Naive thymus-derived CD4-positive, alpha-beta T cell (primary cell): Measurements from ENCODE around the gene INO80D. TPM values are rescaled to one million over a fixed set of nuclear protein-coding genes. Genes with fewer than 3 reads are reported as not detected.

Experiments used
- ATAC-seq: fragments of 150-1000 bp; cut with Tn5 transposase; 2 replicates; pipeline ENCODE4 v1.10.0; 2021; ENCODE audit warnings: mild to moderate bottlenecking, moderate library complexity
- CTCF ChIA-PET: fragments of 350-600 bp; sonication (Branson Sonifier 250); formaldehyde crosslinking; loops from one replicate; lab custom pipeline; 2021; ENCODE audit warnings: antibody characterized with exemption; lab: Charles Lee
- POLR2A ChIA-PET: fragments of 350-600 bp; sonication (Branson Sonifier 250); formaldehyde crosslinking; loops from one replicate; lab custom pipeline; 2021; ENCODE audit warnings: antibody characterized with exemption, inconsistent platforms; lab: Charles Lee
- DNase-seq, 9 donors: peaks; one replicate each; pipeline versions ENCODE4 v3.0.0 to v3.0.0-alpha.2; 2020 to 2022; ENCODE audit warnings: mixed read lengths in 1 of 9
- H3K27ac ChIP-seq: one replicate; pipeline ENCODE4 v1.7.0; 2013; ENCODE audit warnings: mild to moderate bottlenecking, low read depth, low read length, moderate library complexity
- H3K27me3 ChIP-seq, 2 donors: one replicate each; pipeline ENCODE4 v1.7.0; 2013; ENCODE audit warnings: low read length in 2 of 2, mild to moderate bottlenecking in 2 of 2, moderate library complexity in 2 of 2; ENCODE audit not compliant: control insufficient read depth in 2 of 2, insufficient read depth in 2 of 2
- H3K36me3 ChIP-seq, 3 experiments: 1 replicate in 2 of 3; 2 replicates in 1 of 3; pipeline ENCODE4 v1.7.0; 2013; ENCODE audit warnings: low read length in 3 of 3, mild to moderate bottlenecking in 3 of 3, moderate library complexity in 1 of 3; ENCODE audit not compliant: insufficient read depth in 3 of 3, control insufficient read depth in 2 of 3
- H3K4me1 ChIP-seq, 2 donors: one replicate each; pipeline ENCODE4 v1.7.0; 2013; ENCODE audit warnings: low read length in 2 of 2, mild to moderate bottlenecking in 2 of 2, moderate library complexity in 1 of 2; ENCODE audit not compliant: control insufficient read depth in 2 of 2, insufficient read depth in 2 of 2
- H3K4me3 ChIP-seq: 2 replicates; pipeline ENCODE4 v1.7.0; 2013; ENCODE audit warnings: mild to moderate bottlenecking, low read length
- H3K9me3 ChIP-seq, 3 experiments: 1 replicate in 2 of 3; 2 replicates in 1 of 3; pipeline ENCODE4 v1.7.0; 2013; ENCODE audit warnings: low read length in 3 of 3; ENCODE audit not compliant: control insufficient read depth in 2 of 3
- H3K27ac Mint-ChIP-seq, 9 donors: one replicate each; pipeline ENCODE4 v1.8.0; 2020 to 2022; ENCODE audit warnings: mixed read lengths in 9 of 9, mild to moderate bottlenecking in 8 of 9, moderate library complexity in 5 of 9, inconsistent platforms in 2 of 9
- H3K27me3 Mint-ChIP-seq, 5 donors: one replicate each; pipeline ENCODE4 v1.8.0; 2021 to 2022; ENCODE audit warnings: mixed read lengths in 5 of 5, mild to moderate bottlenecking in 1 of 5
- H3K36me3 Mint-ChIP-seq, 5 donors: one replicate each; pipeline ENCODE4 v1.8.0; 2020 to 2022; ENCODE audit warnings: mixed read lengths in 5 of 5, mild to moderate bottlenecking in 3 of 5, inconsistent platforms in 1 of 5
- H3K4me1 Mint-ChIP-seq, 7 donors: one replicate each; pipeline ENCODE4 v1.8.0; 2020 to 2022; ENCODE audit warnings: mixed read lengths in 7 of 7, mild to moderate bottlenecking in 3 of 7, inconsistent platforms in 1 of 7
- H3K4me3 Mint-ChIP-seq, 10 donors: one replicate each; pipeline ENCODE4 v1.8.0; 2020 to 2022; ENCODE audit warnings: mild to moderate bottlenecking in 10 of 10, mixed read lengths in 10 of 10, moderate library complexity in 6 of 10, inconsistent platforms in 2 of 10
- H3K9me3 Mint-ChIP-seq, 11 donors: one replicate each; pipeline ENCODE4 v1.8.0; 2020 to 2022; ENCODE audit warnings: mixed read lengths in 11 of 11, mild to moderate bottlenecking in 4 of 11, inconsistent platforms in 1 of 11, moderate library complexity in 1 of 11
- intact Hi-C, 2 donors: fragments of 100-400 bp; cut with micrococcal nuclease; formaldehyde crosslinking; loops; one replicate each; pipeline ENCODE4 v1.15.1; 2023
- polyA plus RNA-seq, 2 donors: library from polyadenylated mRNA; unstranded; fragments of 300-500 nt; fragmentation: Illumina TruSeq; gene quantifications; one replicate each; pipeline ENCODE4 v1.2.3, GENCODE V29; 2021
- total RNA-seq, 6 experiments: library from RNA in 5 of 6; stranded (reverse) in 5 of 6; gene quantifications; 1 replicate in 5 of 6; 2 replicates in 1 of 6; pipeline ENCODE4 v1.2.3 and lab custom pipeline; 2021 to 2026

The INO80D gene
- total and polyA plus RNA-seq, 7 experiments from 2014 or later, result 13.4 to 50.9 (median 43.1) TPM

DNA sequence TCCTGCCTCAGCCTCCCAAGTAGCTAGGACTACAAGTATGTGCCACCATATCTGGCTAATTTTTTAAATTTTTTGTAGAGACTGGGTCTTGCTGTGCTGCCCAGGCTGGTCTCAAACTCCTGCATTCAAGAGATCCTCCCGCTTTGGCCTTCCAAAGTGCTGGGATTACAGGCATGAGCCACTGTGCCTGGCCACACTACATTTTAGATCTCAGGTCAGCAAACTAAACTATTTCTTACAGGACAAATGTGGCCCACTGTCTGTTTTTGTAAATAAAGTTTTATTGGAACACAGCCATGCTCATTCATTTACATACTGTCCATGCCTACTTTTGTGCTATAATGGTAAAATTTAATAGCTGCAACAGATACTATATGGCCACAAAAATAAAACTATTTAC is 17.8 kb downstream of the INO80D start:
- Histone ChIP-seq H3K9me3 (no peaks in the 10 kb centered on the region), H3K27me3 (no peaks in the 10 kb centered on the region), H3K4me3 (no peak overlapping the region), H3K4me1 (no peaks in the 10 kb centered on the region), H3K36me3 (no peaks in the 10 kb centered on the region), H3K27ac (no peak overlapping the region)
- Mint-ChIP-seq H3K4me1 (peaks cover 18 to 78% (median 66%) of the 10 kb centered on the region in 7 donors), H3K9me3 (peaks cover 0 to 2% (median 0%) of the 10 kb centered on the region in 11 donors), H3K27me3 (no peaks in the 10 kb centered on the region), H3K27ac (peak overlapping the region in 3 of 9 donors; percentile 8 to 48 (median 17)), H3K4me3 (peak overlapping the region in 1 of 10 donors; percentile 7), H3K36me3 (peaks cover 4 to 40% (median 28%) of the 10 kb centered on the region in 5 donors)
- ATAC-seq, result no peak
- CTCF ChIA-PET, result interaction anchor here (0.6 kb wide), 1 partner anchor 15 kb away, joined by 3 read pairs; no protein-coding TSS in a partner anchor
- intact Hi-C loops, result no loop called here
- POLR2A ChIA-PET, result no interaction called here
- DNase-seq, result no peak

GRCh38 chr2:206064077-206064476 is 21.9 kb downstream of the INO80D start:
- Histone ChIP-seq H3K4me1 (no peaks in the 10 kb centered on the region), H3K27me3 (no peaks in the 10 kb centered on the region), H3K27ac (no peak overlapping the region), H3K9me3 (no peaks in the 10 kb centered on the region), H3K4me3 (no peak overlapping the region), H3K36me3 (peaks cover 0 to 20% (median 6%) of the 10 kb centered on the region in 3 experiments)
- intact Hi-C loops, result no loop called here
- DNase-seq (no peak), ATAC-seq (peak; percentile 54)
- Mint-ChIP-seq H3K9me3 (peaks cover 0 to 2% (median 0%) of the 10 kb centered on the region in 11 donors), H3K27ac (peak overlapping the region in 4 of 9 donors; percentile 19 to 81 (median 34)), H3K27me3 (no peaks in the 10 kb centered on the region), H3K36me3 (peaks cover 12 to 40% (median 27%) of the 10 kb centered on the region in 5 donors), H3K4me1 (peaks cover 5 to 57% (median 52%) of the 10 kb centered on the region in 7 donors), H3K4me3 (no peak overlapping the region)
- ChIA-PET CTCF (no interaction called here), POLR2A (no interaction called here)

- no peaks in the 10 kb centered on the region for H3K27me3 Mint-ChIP-seq
- intact Hi-C loops, result no loop called here
- no peaks in the 10 kb centered on the region for H3K4me1 ChIP-seq
- peaks cover 5 to 53% (median 47%) of the 10 kb centered on the region in 7 donors for H3K4me1 Mint-ChIP-seq
- ATAC-seq (no peak), DNase-seq (no peak)
- no peak overlapping the region for H3K4me3 ChIP-seq
- H3K36me3 Mint-ChIP-seq, result peaks cover 12 to 39% (median 26%) of the 10 kb centered on the region in 5 donors
- no peaks in the 10 kb centered on the region for H3K27me3 ChIP-seq
- H3K27ac Mint-ChIP-seq, result peak overlapping the region in 3 of 9 donors; percentile 22 to 51 (median 32)
- H3K9me3 Mint-ChIP-seq, result peaks cover 0 to 2% (median 0%) of the 10 kb centered on the region in 11 donors
- H3K27ac ChIP-seq, result no peak overlapping the region
- peaks cover 0 to 20% (median 6%) of the 10 kb centered on the region in 3 experiments for H3K36me3 ChIP-seq
- no peak overlapping the region for H3K4me3 Mint-ChIP-seq
- H3K9me3 ChIP-seq, result no peaks in the 10 kb centered on the region
- CTCF ChIA-PET, result no interaction called here
- POLR2A ChIA-PET, result no interaction called here
Measured at GRCh38 chr2:206063635-206064034, 22.3 kb downstream of the INO80D start.

DNA sequence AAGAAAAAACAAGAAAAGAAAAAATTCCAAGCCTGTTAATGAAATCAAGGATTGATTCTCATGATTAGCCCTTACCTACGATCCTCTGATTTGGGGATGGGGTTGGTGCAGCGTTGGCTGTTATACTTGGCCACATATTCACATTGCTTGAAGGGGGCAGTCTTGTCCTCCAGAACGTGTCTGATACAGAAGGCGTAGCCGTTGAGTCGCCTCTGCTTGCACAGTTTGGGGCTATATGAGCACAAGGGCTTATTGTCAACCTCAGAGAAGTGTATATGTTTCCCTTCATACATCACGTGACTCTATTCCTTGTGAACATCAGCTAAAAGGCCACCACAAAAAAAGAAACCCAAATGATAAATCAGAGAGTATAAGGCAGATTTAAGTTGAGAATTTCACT is 23.2 kb downstream of the INO80D start:
- H3K9me3 Mint-ChIP-seq, result peaks cover 0 to 2% (median 0%) of the 10 kb centered on the region in 11 donors
- H3K27me3 ChIP-seq, result no peaks in the 10 kb centered on the region
- no peak overlapping the region for H3K4me3 ChIP-seq
- ChIA-PET CTCF (no interaction called here), POLR2A (no interaction called here)
- H3K27me3 Mint-ChIP-seq, result no peaks in the 10 kb centered on the region
- H3K4me3 Mint-ChIP-seq, result no peak overlapping the region
- ATAC-seq (no peak), DNase-seq (no peak)
- H3K27ac Mint-ChIP-seq, result peak overlapping the region in 2 of 9 donors; percentile 32 to 54
- H3K4me1 Mint-ChIP-seq, result peaks cover 4 to 45% (median 38%) of the 10 kb centered on the region in 7 donors
- no peaks in the 10 kb centered on the region for H3K9me3 ChIP-seq
- H3K36me3 Mint-ChIP-seq, result peaks cover 12 to 36% (median 25%) of the 10 kb centered on the region in 5 donors
- intact Hi-C loops, result no loop called here
- peaks cover 0 to 20% (median 6%) of the 10 kb centered on the region in 3 experiments for H3K36me3 ChIP-seq
- no peak overlapping the region for H3K27ac ChIP-seq
- H3K4me1 ChIP-seq, result no peaks in the 10 kb centered on the region

GRCh38 chr2:206056286-206056685 is 29.7 kb downstream of the INO80D start:
- peak overlapping the region in 5 of 9 donors; percentile 18 to 83 (median 59) for H3K27ac Mint-ChIP-seq
- peak overlapping the region in 1 of 10 donors; percentile 7 for H3K4me3 Mint-ChIP-seq
- no peaks in the 10 kb centered on the region for H3K9me3 Mint-ChIP-seq
- Histone ChIP-seq H3K27ac (no peak overlapping the region), H3K4me3 (no peak overlapping the region), H3K9me3 (no peaks in the 10 kb centered on the region), H3K27me3 (no peaks in the 10 kb centered on the region), H3K4me1 (peaks cover 0 to 4% of the 10 kb centered on the region in 2 donors), H3K36me3 (peaks cover 10 to 32% (median 13%) of the 10 kb centered on the region in 3 experiments)
- H3K4me1 Mint-ChIP-seq, result peaks cover 4 to 28% (median 22%) of the 10 kb centered on the region in 7 donors
- intact Hi-C loops, result no loop called here
- H3K36me3 Mint-ChIP-seq, result peaks cover 11 to 44% (median 24%) of the 10 kb centered on the region in 5 donors
- ATAC-seq, result no peak
- H3K27me3 Mint-ChIP-seq, result no peaks in the 10 kb centered on the region
- ChIA-PET POLR2A (no interaction called here), CTCF (no interaction called here)
- no peak for DNase-seq

- Histone ChIP-seq H3K4me3 (no peak overlapping the region), H3K9me3 (no peaks in the 10 kb centered on the region), H3K27me3 (no peaks in the 10 kb centered on the region), H3K27ac (no peak overlapping the region), H3K36me3 (peaks cover 10 to 29% (median 13%) of the 10 kb centered on the region in 3 experiments), H3K4me1 (peaks cover 0 to 4% of the 10 kb centered on the region in 2 donors)
- DNase-seq (no peak), ATAC-seq (no peak)
- peaks cover 11 to 51% (median 30%) of the 10 kb centered on the region in 5 donors for H3K36me3 Mint-ChIP-seq
- peak overlapping the region in 3 of 9 donors; percentile 10 to 62 (median 46) for H3K27ac Mint-ChIP-seq
- no peak overlapping the region for H3K4me3 Mint-ChIP-seq
- H3K9me3 Mint-ChIP-seq, result no peaks in the 10 kb centered on the region
- peaks cover 3 to 34% (median 22%) of the 10 kb centered on the region in 7 donors for H3K4me1 Mint-ChIP-seq
- ChIA-PET CTCF (interaction anchor here (0.7 kb wide), 1 partner anchor 35 kb away, joined by 3 read pairs; no protein-coding TSS in a partner anchor), POLR2A (no interaction called here)
- intact Hi-C loops, result loop anchor here in 1 of 2 donors (2.0 kb wide), 1 partner anchor 32 kb away; the partner anchor contains the start of gene INO80D
- H3K27me3 Mint-ChIP-seq, result no peaks in the 10 kb centered on the region
Measured at GRCh38 chr2:206054952-206055351, 31.0 kb downstream of the INO80D start.
